SU-DHL-6 (cell line): ENCODE data around the gene GBF1.

ENCODE experiments used
- CTCF ChIP-seq: fragments of 200-600 bp; sonication (generic); IDR thresholded peaks from one replicate; pipeline ENCODE4 v1.5.1; 2017; ENCODE audit warnings: antibody characterized with exemption, mild to moderate bottlenecking, low read length, moderate library complexity; ENCODE audit not compliant: insufficient read depth, poor library complexity, severe bottlenecking
- EZH2phosphoT487 ChIP-seq: fragments of 200-600 bp; sonication (generic), shearing (Covaris generic); conservative IDR thresholded peaks from 2 replicates; pipeline ENCODE4 v1.6.1; 2018; ENCODE audit warnings: mild to moderate bottlenecking, antibody characterized with exemption, low read length, moderate library complexity, mixed read lengths

GRCh38 chr10:102401735-102402511 is 156.6 kb downstream of the GBF1 start:
- TF ChIP-seq CTCF (no peak), EZH2phosphoT487 (no peak)
